ENCODE data around the gene NCL.

GRCh38 chr2:231476920-231477319 lies 12.6 kb upstream of the NCL start:
- no peak for TF ChIP-seq CTCF (IDR thresholded peaks at IDR 0.05; ENCODE audit: insufficient read depth, low read depth, low read length)
- TF ChIP-seq EZH2 (IDR thresholded peaks at IDR 0.05; ENCODE audit: insufficient read depth, low read length): no peak

Data from astrocyte (in vitro differentiated cells and primary cell).